NOMO-1 treated with DMSO at 0.1 percent for 48 hours (cell line): ENCODE data around the gene EFTUD2.

Experiments used
- DNase-seq: peaks from one replicate; lab custom pipeline; 2025; ENCODE audit not compliant: unreplicated experiment; lab: John Stamatoyannopoulos, UW

Gene EFTUD2

GRCh38 chr17:44887971-44888954 lies 11.0 kb downstream of the EFTUD2 start:
- DNase-seq, result peak; percentile 44

GRCh38 chr17:44887016-44887415 lies 12.2 kb downstream of the EFTUD2 start:
- no peak for DNase-seq

DNA sequence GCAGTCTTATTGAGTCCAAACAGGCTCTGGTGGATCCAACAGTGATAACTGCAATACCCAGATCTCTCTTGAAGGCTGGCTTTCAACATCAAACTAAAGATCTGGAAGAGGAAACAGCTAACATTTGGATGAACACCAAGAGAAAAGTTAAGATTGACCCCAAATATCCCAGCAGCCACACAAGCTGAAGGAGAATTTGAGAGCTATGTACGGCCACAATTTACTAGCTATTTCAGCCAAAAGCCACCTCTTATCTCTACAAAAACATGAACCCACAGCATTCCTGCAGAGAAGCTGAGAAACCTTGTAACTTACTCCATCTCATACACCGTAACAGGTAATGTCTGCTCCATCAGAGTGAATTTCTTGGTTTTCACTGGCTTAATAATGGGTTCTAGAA lies 14.3 kb downstream of the EFTUD2 start:
- no peak for DNase-seq

- DNase-seq, result no peak
Observed at GRCh38 chr17:44881145-44881544, 18.1 kb downstream of the EFTUD2 start.

DNA sequence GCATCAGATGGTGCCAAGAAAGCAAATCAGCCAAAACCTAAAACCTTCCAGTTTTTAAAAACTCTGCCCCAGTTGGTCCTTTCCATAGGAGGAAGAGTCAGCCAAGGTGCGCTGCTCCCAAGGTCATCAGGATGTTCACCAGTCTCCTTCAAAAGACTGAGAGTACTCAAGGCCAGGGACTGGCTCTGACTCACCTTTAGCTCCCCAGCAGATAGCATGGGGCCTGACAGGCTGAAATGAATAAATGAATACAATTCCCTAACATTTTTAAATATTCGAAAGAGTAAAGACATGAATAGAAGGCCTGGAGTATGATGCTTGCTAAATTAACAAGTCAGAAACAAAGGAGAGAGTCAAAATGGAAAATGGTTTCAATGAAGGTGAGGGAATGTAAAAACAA lies 19.2 kb downstream of the EFTUD2 start:
- DNase-seq, result no peak

GRCh38 chr17:44879376-44879775 lies 19.9 kb downstream of the EFTUD2 start:
- DNase-seq, result no peak

DNA sequence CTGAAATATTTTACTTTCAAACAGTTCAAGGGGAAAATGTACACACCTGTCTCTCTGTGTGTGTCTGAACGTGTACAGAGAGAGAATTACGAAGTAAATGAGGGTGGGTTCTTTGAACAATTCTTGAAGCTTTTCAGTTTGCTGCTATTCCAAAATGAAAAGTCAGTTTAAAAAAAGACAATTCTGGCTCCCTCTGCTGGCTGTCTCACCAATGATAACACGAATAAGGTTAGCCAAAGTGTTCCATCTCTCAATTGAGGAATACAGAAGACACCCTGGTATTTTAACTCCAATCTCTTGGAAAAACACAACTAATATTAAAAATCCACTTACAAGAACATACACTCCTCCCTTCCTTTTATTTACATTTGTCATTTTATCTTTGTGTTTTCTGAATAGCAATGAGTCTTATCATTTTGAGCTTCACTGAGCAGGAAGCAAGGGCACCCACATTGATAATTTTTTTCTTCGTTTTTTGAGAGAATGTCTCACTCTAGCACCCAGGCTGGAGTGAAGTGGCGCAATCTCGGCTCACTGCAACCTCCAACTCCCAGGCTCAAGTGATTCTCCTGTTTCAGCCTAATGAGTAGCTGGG lies 20.5 kb downstream of the EFTUD2 start:
- peak; percentile 8 for DNase-seq

DNA sequence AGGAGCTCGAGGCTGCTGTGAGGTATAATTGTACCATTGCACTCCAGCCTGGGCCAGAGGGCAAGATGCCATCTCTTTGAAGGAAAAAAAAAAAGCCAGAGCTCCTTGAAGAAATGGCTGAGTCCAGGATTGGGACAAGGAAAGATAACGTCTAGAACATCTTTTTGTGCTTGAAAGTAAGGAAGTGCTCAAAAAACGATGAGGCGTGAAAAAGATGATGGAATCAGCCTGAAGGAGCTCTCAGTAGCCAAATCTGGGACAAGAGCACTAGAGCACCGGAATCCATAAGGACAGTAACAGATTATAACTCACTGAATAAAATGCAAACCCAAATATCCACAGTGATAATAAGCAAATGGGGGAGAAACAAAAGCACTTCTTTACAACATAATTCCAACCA lies 22.1 kb downstream of the EFTUD2 start:
- no peak for DNase-seq

- DNase-seq, result no peak
Observed at GRCh38 chr17:44875761-44876160, 23.5 kb downstream of the EFTUD2 start.

GRCh38 chr17:44872131-44872768 lies 27.0 kb downstream of the EFTUD2 start:
- DNase-seq, result no peak

GRCh38 chr17:44871556-44871955 lies 27.7 kb downstream of the EFTUD2 start:
- no peak for DNase-seq

DNA sequence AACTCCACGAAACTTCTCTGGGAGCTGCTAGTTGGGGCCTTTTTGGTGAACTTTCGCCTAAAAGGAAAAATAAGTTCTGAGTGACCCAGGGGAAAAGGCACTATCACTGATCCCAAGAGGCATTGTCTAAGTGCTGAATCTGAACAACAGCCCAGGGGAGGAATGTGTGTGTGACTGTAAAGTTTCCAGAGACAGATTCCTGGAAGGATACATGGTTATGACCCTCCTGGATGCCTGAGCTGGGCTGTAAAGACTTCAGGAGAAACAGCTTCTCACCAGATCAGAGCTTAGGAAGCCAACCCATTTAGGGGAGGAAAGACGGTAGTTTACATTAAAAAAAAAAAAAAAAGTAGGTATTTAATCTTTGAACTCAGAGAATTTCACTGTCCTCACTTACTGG lies 31.4 kb downstream of the EFTUD2 start:
- DNase-seq, result no peak

DNA sequence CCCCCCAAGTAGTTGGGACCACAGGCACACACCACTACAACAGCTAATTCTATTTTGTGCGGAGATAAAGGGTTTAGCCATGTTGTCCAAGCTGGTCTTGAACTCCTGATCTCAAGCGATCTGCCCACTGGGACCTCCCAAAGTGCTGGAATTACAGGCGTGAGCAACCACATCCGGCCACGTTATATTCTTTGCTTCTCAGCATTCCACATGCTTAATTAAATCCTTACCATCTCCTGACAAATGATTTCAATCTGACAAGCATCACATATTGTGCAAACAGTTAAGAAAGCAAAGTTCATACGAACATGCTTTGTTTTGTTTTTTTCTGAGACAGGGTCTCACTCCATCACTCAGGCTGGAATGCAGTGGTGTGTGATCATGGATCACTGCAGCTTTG lies 33.3 kb downstream of the EFTUD2 start:
- no peak for DNase-seq

DNA sequence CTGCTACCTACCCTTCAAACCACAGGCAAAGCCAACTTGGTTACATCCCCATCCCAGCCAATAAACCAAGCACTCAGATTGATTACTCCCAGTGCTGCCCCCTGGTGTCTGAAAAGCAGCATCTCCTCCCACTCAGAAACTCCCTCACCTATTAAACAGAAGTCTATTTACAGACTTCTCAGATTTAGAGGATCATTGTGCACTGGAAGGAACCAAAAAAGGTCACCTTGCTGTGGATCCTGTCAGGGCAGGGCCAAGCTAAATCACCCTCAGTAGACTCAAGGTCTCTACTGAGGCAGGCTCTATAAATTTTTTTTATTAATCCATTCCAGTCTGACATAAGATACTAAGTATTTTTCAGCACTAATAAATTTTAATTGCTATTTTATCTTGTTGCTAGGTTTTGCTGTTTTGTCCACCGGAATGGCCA lies 34.0 kb downstream of the EFTUD2 start:
- peak; percentile 66 for DNase-seq

DNA sequence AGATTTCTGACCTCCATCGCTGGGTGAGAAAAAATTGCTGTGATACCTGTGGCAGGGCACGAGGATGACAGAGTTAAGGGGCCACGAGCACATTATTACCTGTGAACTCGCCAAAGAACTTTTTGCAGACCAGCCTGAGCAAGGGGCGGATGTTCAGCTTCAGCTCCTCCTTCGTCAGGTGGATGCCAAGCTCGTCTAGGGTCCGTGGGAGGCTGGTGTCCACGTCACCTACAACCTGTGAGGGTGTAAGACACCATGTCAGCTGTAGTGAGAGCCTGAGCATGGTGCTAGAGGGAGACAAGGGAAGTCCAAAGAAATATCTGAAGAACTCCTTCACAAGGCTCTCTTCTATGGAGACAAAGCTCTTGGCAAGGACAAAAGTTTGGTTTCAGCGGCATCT lies 34.4 kb downstream of the EFTUD2 start:
- DNase-seq, result no peak

- no peak for DNase-seq
Observed at GRCh38 chr17:44863061-44863918, 36.0 kb downstream of the EFTUD2 start.

DNA sequence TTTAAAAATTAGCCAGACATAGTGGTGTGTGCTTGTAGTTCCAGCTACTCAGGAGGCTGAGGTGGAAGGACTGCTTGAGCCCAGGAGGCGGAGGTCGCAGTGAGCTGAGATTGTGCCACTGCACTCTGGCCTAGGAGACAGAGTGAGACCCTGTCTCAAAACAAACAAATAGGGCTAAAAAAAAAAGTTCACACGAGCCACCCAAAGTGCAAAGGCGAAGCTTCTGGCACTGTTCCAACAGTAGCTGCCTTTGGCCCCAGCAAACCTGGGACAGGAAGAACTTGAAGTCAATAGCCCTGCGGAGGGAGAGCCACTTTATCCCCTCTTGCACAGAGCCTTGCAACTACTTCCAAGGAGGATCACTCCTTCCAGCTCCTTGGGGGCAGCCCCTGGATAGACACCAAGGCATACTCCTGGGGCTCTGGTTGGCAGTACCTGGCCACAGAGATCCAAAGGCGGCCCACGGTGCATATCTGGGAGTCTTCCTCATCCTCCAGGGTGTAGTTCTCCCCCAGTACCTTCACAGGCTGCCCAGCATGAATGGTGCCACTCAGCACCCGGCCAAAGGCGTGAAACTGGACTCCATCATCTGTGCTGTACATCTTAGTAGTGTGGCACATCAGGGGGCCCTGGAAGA lies 36.8 kb downstream of the EFTUD2 start:
- DNase-seq, result no peak

DNA sequence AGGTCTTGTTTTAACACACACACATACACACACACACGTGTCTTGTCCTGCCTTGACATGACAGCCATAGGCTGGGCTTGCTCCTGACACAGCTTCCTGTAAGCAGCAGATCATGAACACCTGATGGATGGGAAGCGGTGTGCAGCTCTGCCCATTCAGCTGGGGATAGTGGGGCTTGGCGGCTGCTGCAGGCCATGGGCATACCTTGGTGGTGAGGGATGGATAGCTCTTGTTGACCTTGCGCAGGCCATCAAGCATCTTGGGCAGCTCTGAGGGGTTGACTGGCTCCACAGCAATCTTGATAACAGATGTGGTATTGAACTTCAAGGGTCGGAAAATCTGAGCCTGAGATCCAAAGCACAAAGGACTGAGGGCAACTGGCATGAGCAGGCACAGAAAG lies 39.5 kb downstream of the EFTUD2 start:
- DNase-seq, result no peak

DNA sequence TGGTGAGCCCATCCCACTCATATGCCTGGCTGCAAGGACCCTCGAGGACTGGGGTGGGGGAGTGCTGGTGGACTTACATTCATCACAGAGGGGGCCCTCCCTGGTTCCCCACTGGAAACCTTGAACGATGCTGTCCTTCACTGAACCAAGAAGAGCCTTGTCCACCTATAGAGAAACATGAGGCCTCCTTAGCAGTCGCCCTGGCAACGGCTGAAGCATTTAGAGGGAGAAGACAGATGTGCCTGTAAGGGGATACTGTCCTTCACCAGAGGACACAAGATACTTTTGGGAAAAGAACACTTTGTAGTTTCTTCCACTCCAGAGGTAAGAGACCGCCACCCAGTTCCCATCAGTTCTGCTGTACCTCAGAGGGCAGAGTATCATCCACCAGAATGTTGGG lies 45.1 kb downstream of the EFTUD2 start:
- no peak for DNase-seq

DNA sequence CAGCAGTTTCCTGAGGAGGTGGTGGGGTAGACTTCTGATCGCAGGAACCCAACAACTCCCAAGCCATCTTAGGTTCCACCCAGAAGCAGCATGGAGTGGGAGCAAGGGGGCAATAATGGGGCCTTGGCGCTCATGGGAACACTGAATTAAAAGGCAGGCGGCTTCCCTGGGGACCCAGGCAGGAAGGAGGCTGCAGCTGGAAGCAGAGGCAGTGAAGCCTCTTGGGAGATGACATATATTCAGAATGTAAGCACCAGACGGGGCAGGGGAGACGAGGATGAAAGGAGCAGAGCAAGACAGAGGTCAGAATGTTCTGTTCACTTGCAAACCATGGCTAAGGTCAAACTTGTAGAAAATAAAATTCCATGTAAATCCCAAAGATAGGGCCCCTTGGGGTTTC lies 48.6 kb downstream of the EFTUD2 start:
- DNase-seq, result no peak

DNA sequence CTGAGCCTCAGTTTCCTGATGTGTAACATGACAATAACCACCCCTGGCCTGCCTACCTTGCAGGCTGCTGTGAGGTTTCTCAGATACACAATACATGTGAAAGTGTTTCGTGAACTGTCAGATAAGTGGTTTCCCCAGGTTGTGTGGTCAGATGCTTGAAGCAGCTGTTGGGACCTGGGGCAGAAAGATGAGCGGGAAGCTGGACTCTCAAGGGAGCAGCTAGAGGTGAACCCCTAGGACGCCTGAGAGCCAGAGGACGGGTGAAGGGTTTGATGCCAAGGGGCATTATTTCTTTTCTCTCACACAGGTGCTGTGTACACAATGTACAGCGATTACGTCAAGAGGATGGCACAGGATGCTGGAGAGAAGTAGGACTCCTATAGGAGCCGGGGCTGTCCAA lies 49.2 kb downstream of the EFTUD2 start:
- DNase-seq, result no peak
